Kidney (tissue), 14 donors: ENCODE data around the gene MAP1LC3B. TPM values are rescaled to one million over a fixed set of nuclear protein-coding genes. Genes with fewer than 3 reads are reported as not detected.

Source experiments
- DNase-seq, 5 donors: peaks; one replicate each; pipeline ENCODE4 v3.0.0-alpha.2; 2013 to 2020
- FAIRE-seq: peaks from 2 replicates; lab custom pipeline; 2012; peaks lifted over from hg19 to GRCh38; lab: Jason Lieb, UNC
- H3K27ac ChIP-seq, 2 donors: one replicate each; pipeline ENCODE4 v1.7.0; 2013; ENCODE audit warnings: low read depth in 2 of 2, low read length in 2 of 2, inconsistent platforms in 1 of 2
- H3K27me3 ChIP-seq: one replicate; pipeline ENCODE4 v1.7.1; 2013; ENCODE audit warnings: low read length, inconsistent platforms; ENCODE audit not compliant: control insufficient read depth, insufficient read depth
- H3K36me3 ChIP-seq, 3 donors: one replicate each; pipeline versions ENCODE4 v1.7.0 to v1.7.1; 2013; ENCODE audit warnings: low read length in 3 of 3, control low read depth in 1 of 3, inconsistent platforms in 1 of 3; ENCODE audit not compliant: insufficient read depth in 3 of 3, control insufficient read depth in 2 of 3
- H3K4me1 ChIP-seq, 3 donors: one replicate each; pipeline versions ENCODE4 v1.7.0 to v1.7.1; 2013; ENCODE audit warnings: low read length in 3 of 3, inconsistent platforms in 1 of 3, low read depth in 1 of 3; ENCODE audit not compliant: control insufficient read depth in 2 of 3, insufficient read depth in 2 of 3
- H3K4me3 ChIP-seq, 3 donors: one replicate each; pipeline versions ENCODE4 v1.7.0 to v1.8.1; 2013; ENCODE audit warnings: low read length in 3 of 3, control low read depth in 1 of 3, inconsistent platforms in 1 of 3
- H3K9ac ChIP-seq, 3 donors: one replicate each; pipeline versions ENCODE4 v1.7.0 to v1.7.1; 2013; ENCODE audit warnings: low read length in 3 of 3, control low read depth in 1 of 3, inconsistent platforms in 1 of 3
- H3K9me3 ChIP-seq, 3 donors: one replicate each; pipeline versions ENCODE4 v1.7.0 to v1.7.1; 2013; ENCODE audit warnings: low read length in 3 of 3, control low read depth in 1 of 3, inconsistent platforms in 1 of 3; ENCODE audit not compliant: control insufficient read depth in 2 of 3, insufficient read depth in 1 of 3
- CTCF ChIP-seq: IDR thresholded peaks from 3 replicates; pipeline ENCODE4 v1.5.1; 2012; ENCODE audit warnings: mild to moderate bottlenecking, moderate library complexity, borderline replicate concordance; ENCODE audit not compliant: insufficient read depth; ENCODE audit errors: extremely low read depth
- intact Hi-C: fragments of 100-400 bp; cut with DNase I; formaldehyde crosslinking; loops from one replicate; pipeline ENCODE4 v1.11.1; 2022
- polyA plus RNA-seq: library from polyadenylated mRNA; stranded (reverse); fragments of 350-450 nt; fragmentation: Illumina TruSeq; extraction: RNeasy Lipid Tissue Mini Kit (QIAGEN cat#74804); gene quantifications from one replicate; pipeline ENCODE4 v1.2.3, GENCODE V29; 2014; ENCODE audit warnings: low read depth, low replicate concordance; ENCODE audit not compliant: insufficient read depth
- total RNA-seq: library from RNA; stranded (reverse); fragmentation: NEBNext Ultra II Directional; extraction: Animal tissue kit (Norgen Biotek cat#: 25700); gene quantifications from one replicate; pipeline ENCODE4 v1.2.1, GENCODE V29; 2021
- donor health status: control.
- donor health status: control.
- donor health status: control.
- donor health status: control.
- donor health status: control.
- donor health status: DM: yes; HTN: yes; CAD: no.
- donor health status: Normal renal cell carcinoma (clear cell type).

The MAP1LC3B gene
- total and polyA plus RNA-seq, 2 donors from 2014 or later = 57.1 to 70.3 TPM

GRCh38 chr16:87342978-87343752 lies 49.0 kb upstream of the MAP1LC3B start:
- no peaks in the 10 kb centered on the region for H3K4me1 ChIP-seq
- DNase-seq (no peak), FAIRE-seq (no peak)
- no peaks in the 10 kb centered on the region for H3K27me3 ChIP-seq
- H3K36me3 ChIP-seq = peaks cover 4 to 11% (median 11%) of the 10 kb centered on the region in 3 donors
- H3K9ac ChIP-seq = no peak overlapping the region
- no peaks in the 10 kb centered on the region for H3K9me3 ChIP-seq
- H3K27ac ChIP-seq = no peak overlapping the region
- no peak for TF ChIP-seq CTCF
- H3K4me3 ChIP-seq = no peak overlapping the region
- intact Hi-C loops = no loop called here

- DNase-seq = peak in 1 of 5 donors; percentile 26
- H3K4me3 ChIP-seq = no peak overlapping the region
- no peak for FAIRE-seq
- H3K36me3 ChIP-seq = peaks cover 4 to 11% (median 11%) of the 10 kb centered on the region in 3 donors
- intact Hi-C loops = no loop called here
- no peak overlapping the region for H3K27ac ChIP-seq
- H3K4me1 ChIP-seq = no peaks in the 10 kb centered on the region
- no peak overlapping the region for H3K9ac ChIP-seq
- no peak for TF ChIP-seq CTCF
- no peaks in the 10 kb centered on the region for H3K9me3 ChIP-seq
- H3K27me3 ChIP-seq = no peaks in the 10 kb centered on the region
Measured at GRCh38 chr16:87343753-87344050, 48.4 kb upstream of the MAP1LC3B start.

GRCh38 chr16:87344165-87344930 lies 47.8 kb upstream of the MAP1LC3B start:
- Histone ChIP-seq H3K27ac (no peak overlapping the region), H3K36me3 (peaks cover 4 to 11% (median 7%) of the 10 kb centered on the region in 3 donors), H3K4me3 (no peak overlapping the region)

More at GRCh38 chr16:87344165-87344930, 47.8 kb upstream of the MAP1LC3B start:
- no peak overlapping the region for H3K9ac ChIP-seq
- no peaks in the 10 kb centered on the region for H3K9me3 ChIP-seq
- TF ChIP-seq CTCF = no peak
- no peaks in the 10 kb centered on the region for H3K27me3 ChIP-seq
- H3K4me1 ChIP-seq = no peaks in the 10 kb centered on the region
- DNase-seq (peak in 1 of 5 donors; percentile 42), FAIRE-seq (no peak)
- intact Hi-C loops = no loop called here
